ENCODE measurements around the gene NDUFS6.

NDUFS6 gene

DNA sequence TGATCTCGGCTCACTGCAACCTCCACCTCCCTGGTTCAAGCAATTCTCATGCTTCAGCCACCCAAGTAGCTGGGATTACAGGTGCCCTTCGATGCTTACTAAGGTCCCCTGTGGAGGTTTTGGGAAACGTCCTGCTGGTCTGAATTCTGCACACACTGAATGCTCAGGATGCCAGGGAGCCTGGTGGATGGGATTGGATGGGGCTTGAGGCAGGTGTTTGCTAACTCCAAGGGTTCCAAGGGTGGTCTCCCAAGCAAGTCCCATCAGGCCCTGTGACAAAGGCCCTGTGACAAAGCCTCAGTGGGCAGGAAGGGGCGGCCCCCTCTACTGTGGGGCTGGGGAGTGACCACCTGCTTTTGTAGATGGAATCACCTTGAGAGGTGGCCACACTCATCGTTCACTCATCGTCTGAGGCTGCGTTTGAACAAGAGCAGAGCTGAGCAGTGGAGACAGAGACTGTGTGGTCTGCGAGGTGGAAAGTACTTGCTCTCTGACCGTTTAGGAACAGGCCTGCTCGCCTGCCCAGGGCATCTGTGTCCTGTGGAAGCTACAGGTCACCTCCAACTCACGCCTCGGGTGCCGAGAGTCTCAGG is 41.7 kb upstream of the NDUFS6 start:
- TF ChIP-seq RAD21 (IDR thresholded peaks at IDR 0.05; ENCODE audit: low read depth) (no peak), FOXM1 (IDR thresholded peaks at IDR 0.05; ENCODE audit: borderline replicate concordance, low read depth) (no peak), TAF1 (IDR thresholded peaks at IDR 0.05; ENCODE audit: low read depth) (no peak)

DNA sequence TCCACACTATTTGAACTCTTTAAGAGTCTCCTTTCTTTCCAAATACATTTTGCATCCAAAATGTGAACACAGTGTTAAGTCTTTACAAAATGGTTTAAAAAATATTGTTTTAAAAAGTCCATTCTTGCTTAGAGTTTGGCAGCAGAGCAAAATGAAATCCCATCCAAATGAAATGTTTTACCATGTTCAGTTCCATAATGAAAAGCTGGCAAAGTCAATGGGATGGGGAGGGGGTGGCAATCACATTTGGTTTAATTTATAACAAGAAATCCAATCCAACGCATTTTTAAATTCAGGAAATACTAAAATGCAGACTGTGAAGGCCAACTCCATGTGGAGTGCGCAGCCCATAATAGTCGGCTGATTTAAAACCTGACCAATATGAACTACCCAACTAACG is 41.0 kb upstream of the NDUFS6 start:
- TF ChIP-seq TAF1 (IDR thresholded peaks at IDR 0.05; ENCODE audit: low read depth) (no peak), TCF12 (IDR thresholded peaks at IDR 0.05; ENCODE audit: low read depth) (no peak), FOXM1 (IDR thresholded peaks at IDR 0.05; ENCODE audit: borderline replicate concordance, low read depth) (no peak), CREB1 (IDR thresholded peaks at IDR 0.05; ENCODE audit: low read depth) (no peak), ZBTB7A (IDR thresholded peaks at IDR 0.05; ENCODE audit: low read depth) (no peak), EP300 (IDR thresholded peaks at IDR 0.05; ENCODE audit: borderline replicate concordance) (no peak), CEBPB (IDR thresholded peaks at IDR 0.05) (no peak), TEAD4 (IDR thresholded peaks at IDR 0.05) (no peak), YY1 (IDR thresholded peaks at IDR 0.05; ENCODE audit: low read depth) (no peak), EGR1 (IDR thresholded peaks at IDR 0.05) (no peak), NFIC (IDR thresholded peaks at IDR 0.05) (no peak), RAD21 (IDR thresholded peaks at IDR 0.05; ENCODE audit: low read depth) (no peak)
- TF ChIP-seq, protein P1, sequence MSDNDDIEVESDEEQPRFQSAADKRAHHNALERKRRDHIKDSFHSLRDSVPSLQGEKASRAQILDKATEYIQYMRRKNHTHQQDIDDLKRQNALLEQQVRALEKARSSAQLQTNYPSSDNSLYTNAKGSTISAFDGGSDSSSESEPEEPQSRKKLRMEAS (IDR thresholded peaks at IDR 0.05), result no peak
- TF ChIP-seq, protein P2, sequence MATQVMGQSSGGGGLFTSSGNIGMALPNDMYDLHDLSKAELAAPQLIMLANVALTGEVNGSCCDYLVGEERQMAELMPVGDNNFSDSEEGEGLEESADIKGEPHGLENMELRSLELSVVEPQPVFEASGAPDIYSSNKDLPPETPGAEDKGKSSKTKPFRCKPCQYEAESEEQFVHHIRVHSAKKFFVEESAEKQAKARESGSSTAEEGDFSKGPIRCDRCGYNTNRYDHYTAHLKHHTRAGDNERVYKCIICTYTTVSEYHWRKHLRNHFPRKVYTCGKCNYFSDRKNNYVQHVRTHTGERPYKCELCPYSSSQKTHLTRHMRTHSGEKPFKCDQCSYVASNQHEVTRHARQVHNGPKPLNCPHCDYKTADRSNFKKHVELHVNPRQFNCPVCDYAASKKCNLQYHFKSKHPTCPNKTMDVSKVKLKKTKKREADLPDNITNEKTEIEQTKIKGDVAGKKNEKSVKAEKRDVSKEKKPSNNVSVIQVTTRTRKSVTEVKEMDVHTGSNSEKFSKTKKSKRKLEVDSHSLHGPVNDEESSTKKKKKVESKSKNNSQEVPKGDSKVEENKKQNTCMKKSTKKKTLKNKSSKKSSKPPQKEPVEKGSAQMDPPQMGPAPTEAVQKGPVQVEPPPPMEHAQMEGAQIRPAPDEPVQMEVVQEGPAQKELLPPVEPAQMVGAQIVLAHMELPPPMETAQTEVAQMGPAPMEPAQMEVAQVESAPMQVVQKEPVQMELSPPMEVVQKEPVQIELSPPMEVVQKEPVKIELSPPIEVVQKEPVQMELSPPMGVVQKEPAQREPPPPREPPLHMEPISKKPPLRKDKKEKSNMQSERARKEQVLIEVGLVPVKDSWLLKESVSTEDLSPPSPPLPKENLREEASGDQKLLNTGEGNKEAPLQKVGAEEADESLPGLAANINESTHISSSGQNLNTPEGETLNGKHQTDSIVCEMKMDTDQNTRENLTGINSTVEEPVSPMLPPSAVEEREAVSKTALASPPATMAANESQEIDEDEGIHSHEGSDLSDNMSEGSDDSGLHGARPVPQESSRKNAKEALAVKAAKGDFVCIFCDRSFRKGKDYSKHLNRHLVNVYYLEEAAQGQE (IDR thresholded peaks at IDR 0.05; ENCODE audit: low read depth), result no peak
- TF ChIP-seq, protein P3, sequence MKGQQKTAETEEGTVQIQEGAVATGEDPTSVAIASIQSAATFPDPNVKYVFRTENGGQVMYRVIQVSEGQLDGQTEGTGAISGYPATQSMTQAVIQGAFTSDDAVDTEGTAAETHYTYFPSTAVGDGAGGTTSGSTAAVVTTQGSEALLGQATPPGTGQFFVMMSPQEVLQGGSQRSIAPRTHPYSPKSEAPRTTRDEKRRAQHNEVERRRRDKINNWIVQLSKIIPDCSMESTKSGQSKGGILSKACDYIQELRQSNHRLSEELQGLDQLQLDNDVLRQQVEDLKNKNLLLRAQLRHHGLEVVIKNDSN (IDR thresholded peaks at IDR 0.05), result no peak

DNA sequence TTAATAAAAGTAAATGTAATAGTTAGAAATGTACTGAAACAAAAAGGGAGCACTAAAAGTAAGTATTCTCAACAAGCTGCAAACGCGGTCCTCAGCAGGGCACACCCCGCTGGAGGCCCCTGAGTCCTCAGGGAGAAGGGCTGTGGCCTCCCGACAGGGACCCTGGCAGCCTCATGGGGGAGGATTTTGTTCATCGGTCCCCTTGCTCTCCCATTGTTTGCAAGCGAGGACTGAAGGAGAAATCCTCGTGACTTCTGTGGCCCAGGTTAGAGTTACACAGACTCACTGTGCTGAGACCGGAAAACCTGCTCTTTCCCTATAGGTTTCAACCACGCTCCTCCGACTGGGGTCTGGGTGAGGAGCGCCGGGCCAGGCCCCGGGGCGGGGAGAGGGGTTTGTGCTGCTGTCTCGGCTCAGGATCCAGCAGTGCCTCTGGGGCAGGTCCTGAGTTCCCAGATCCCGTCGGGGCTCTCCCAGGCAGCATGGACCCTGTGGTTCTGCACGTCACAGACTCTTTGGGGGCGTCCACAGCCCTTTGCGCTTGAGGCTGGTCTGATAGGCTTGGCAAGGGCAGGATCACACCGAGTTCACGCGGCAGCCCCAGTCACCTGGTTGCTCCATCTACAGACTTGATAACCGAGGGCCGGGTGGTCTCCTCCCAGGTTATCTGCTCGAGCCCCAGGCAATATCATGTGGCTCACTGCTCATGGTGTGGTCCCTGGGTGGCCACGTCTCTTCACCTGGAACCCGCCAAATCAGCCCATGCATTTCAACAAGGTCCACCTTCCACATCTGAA is 40.4 kb upstream of the NDUFS6 start:
- TF ChIP-seq EP300 (IDR thresholded peaks at IDR 0.05; ENCODE audit: borderline replicate concordance), result no peak
- no peak for TF ChIP-seq TCF12 (IDR thresholded peaks at IDR 0.05; ENCODE audit: low read depth)
- TF ChIP-seq, protein P1 (IDR thresholded peaks at IDR 0.05), result no peak
- TF ChIP-seq TAF1 (IDR thresholded peaks at IDR 0.05; ENCODE audit: low read depth), result no peak
- no peak for TF ChIP-seq CEBPB (IDR thresholded peaks at IDR 0.05)
- TF ChIP-seq RAD21 (IDR thresholded peaks at IDR 0.05; ENCODE audit: low read depth), result no peak
- no peak for TF ChIP-seq NFIC (IDR thresholded peaks at IDR 0.05)
- TF ChIP-seq FOXM1 (IDR thresholded peaks at IDR 0.05; ENCODE audit: borderline replicate concordance, low read depth), result no peak
- no peak for TF ChIP-seq CREB1 (IDR thresholded peaks at IDR 0.05; ENCODE audit: low read depth)

DNA sequence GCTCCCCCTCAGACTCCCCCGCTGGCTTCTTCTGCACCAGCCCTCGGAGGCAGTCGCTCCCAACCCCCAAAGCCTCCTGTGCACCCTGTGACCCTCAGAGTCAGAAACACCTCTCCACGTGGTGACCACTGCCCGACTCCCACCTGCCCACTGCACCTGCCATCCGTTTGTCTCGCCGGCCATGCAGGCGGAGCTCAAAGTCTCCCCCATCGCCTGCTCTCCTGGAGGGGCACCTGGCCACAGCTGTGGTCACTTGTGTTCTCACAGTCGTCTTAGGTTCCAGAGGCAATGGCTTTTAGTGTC is 39.8 kb upstream of the NDUFS6 start:
- TF ChIP-seq, protein P1 (IDR thresholded peaks at IDR 0.05), result no peak
- TF ChIP-seq, protein P2 (IDR thresholded peaks at IDR 0.05; ENCODE audit: low read depth), result no peak
- TF ChIP-seq YY1 (IDR thresholded peaks at IDR 0.05; ENCODE audit: low read depth) (no peak), CREB1 (IDR thresholded peaks at IDR 0.05; ENCODE audit: low read depth) (no peak), FOXM1 (IDR thresholded peaks at IDR 0.05; ENCODE audit: borderline replicate concordance, low read depth) (no peak), CEBPB (IDR thresholded peaks at IDR 0.05) (no peak), RAD21 (IDR thresholded peaks at IDR 0.05; ENCODE audit: low read depth) (no peak), ZBTB7A (IDR thresholded peaks at IDR 0.05; ENCODE audit: low read depth) (no peak)

DNA sequence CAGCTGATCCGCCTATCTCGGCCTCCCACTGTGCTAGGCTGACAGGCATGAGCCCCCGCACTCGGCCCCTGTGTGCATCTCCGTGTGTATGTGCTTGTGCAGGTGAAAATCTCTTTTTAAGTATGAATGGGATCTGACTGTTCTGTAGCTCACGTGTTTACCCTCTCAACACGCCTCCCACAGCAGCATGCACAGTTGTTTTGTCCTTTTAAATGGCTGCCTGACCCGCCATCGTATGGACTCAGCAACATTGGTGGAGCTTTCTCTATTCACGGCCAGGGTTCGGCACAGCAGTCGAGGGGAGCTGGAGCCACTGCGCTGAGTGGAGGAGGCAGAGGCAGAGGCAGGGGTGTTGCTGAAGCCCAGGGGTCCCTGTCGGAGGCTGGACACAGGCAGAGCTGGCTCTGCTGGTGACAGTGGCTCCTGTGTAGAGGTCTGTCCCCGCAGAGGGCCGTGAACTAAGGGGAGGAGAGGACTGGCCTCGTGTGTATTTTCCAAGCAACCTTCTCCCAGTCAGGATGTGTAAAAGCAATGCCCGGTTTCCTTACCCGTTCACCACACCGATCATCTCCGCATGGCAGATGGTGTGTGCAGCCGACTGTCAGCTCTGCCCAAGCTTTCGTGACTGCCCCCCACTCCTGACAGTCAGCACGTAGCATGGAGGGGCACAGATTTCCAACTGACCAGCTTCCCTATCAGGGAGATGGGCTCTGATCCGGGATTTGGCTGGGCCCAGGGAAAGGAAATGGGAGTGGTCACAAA is 38.9 kb upstream of the NDUFS6 start:
- TF ChIP-seq ZBTB7A (IDR thresholded peaks at IDR 0.05; ENCODE audit: low read depth) (no peak), NFIC (IDR thresholded peaks at IDR 0.05) (no peak), EGR1 (IDR thresholded peaks at IDR 0.05) (no peak), CEBPB (IDR thresholded peaks at IDR 0.05) (no peak), TAF1 (IDR thresholded peaks at IDR 0.05; ENCODE audit: low read depth) (no peak), YY1 (IDR thresholded peaks at IDR 0.05; ENCODE audit: low read depth) (no peak), RAD21 (IDR thresholded peaks at IDR 0.05; ENCODE audit: low read depth) (no peak), FOXM1 (IDR thresholded peaks at IDR 0.05; ENCODE audit: borderline replicate concordance, low read depth) (no peak), TEAD4 (IDR thresholded peaks at IDR 0.05) (no peak), CREB1 (IDR thresholded peaks at IDR 0.05; ENCODE audit: low read depth) (no peak), EP300 (IDR thresholded peaks at IDR 0.05; ENCODE audit: borderline replicate concordance) (no peak)
- TF ChIP-seq, protein P1 (IDR thresholded peaks at IDR 0.05), result no peak
- TF ChIP-seq, protein P2 (IDR thresholded peaks at IDR 0.05; ENCODE audit: low read depth), result no peak
- TF ChIP-seq, protein P3 (IDR thresholded peaks at IDR 0.05), result no peak

All from Ishikawa (cell line).